ENCODE data around the gene ACD.
"Not testable (repeated sequence)": the region's sequence is repeated elsewhere in the genome, so short reads cannot be mapped to it uniquely, and the experiment has no call there.

Gene ACD

DNA sequence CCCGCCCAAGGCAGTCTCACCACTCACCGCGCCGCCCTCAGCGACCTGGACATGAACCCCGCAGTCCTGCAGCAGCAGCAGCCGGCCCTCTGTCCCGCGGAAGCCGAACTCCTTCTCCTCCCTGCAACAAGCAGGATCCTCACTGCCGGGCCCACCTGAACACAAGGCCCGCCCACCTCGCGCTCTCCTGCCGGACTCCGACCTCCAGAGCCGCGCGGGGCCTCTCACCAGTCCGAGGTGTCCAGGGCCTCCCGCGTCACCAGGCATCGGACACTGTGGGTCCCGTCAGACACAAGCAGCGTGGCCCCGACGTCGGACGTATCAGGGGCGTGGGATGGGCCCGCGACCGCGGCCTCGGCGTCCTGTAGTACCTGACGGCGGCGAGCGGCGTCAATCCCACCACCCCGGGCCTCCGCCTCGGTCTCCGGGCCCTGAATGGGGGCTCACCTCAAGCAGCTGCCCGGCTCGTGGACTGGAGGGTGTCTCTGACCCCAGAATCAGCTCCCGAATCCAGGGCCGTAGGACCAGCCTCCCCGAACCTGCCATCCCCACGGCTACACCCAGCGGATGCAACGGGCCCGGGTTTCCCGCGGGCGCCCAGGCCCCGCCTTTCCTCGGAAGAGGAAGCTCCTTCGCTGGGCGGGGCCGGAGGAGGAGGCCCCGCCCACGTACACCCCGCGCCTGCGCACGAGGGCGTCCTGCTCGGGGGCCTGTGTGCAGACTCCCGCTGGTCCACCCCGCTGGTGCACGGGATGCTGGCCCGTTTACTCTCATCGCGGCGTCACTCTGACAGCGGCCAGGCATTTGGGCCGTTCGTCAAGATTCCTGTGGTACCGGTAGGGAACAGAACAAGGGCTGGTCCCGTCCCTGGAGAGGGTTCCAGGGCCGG is at the start of gene ACD:
ACD (minus strand) TSS at position 586 of the 889 bp plus-strand sequence; CDS start at position 546, 40 bp downstream.
- peak; percentile 96 to 99 for DNase-seq (ENCODE audit: low read depth in 1 of 2, low spot score in 1 of 2)
- no peak for TF ChIP-seq JUND (IDR thresholded peaks at IDR 0.05; ENCODE audit: low read depth)
- in situ Hi-C loops (cut with HindIII; ENCODE audit: low pct_unique_long_range_greater_than_20kb, low sequenced_read_pairs), result no loop called here

DNA sequence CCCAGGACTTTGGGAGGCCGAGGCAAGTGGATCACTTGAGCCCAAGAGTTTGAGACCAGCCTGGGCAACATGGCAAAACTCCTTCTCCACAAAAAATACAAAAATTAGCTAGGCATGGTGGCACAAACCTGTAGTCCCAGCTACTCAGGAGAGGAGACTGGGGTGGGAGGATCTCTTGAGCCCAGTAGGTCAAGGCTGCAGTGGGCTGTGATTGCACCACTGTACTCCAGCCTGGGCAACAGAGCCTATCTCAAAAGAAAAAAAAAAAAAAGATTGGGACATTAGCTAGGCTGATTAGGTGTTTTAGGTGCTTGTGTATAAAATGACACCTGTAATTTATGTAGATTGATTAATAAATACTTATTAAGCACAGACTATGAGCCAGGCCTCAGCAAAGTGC is 49.0 kb upstream of the ACD start:
- DNase-seq (ENCODE audit: low read depth in 1 of 2, low spot score in 1 of 2), result no peak
- in situ Hi-C loops (cut with HindIII; ENCODE audit: low pct_unique_long_range_greater_than_20kb, low sequenced_read_pairs), result no loop called here
- no peak for TF ChIP-seq JUND (IDR thresholded peaks at IDR 0.05; ENCODE audit: low read depth)

- TF ChIP-seq JUND (IDR thresholded peaks at IDR 0.05; ENCODE audit: low read depth), result no peak
- in situ Hi-C loops (cut with HindIII; ENCODE audit: low pct_unique_long_range_greater_than_20kb, low sequenced_read_pairs), result no loop called here
- DNase-seq (ENCODE audit: low read depth in 1 of 2, low spot score in 1 of 2), result peak in 1 of 2 experiments; percentile 24
These were observed 48.3 kb upstream of the ACD start for GRCh38 chr16:67708368-67708771.

DNA sequence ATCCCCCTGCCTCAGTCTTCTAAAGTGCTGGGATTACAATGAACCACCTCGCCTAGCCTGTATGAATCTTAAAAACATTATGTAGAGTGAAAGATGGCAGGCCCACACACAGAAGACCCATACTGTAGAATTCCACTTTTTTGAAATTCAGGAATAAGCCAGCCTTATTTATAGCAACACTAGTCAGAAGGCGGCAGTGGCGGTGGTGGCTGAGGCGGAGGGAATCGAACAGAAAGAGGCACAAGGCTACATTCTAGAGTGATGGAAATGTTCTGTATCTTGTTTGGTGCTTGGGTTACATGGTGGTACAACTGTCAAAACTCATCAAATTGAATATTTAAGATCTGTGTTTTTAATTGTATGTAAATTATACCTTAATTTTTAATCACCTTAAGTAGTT is 47.7 kb upstream of the ACD start:
- no peak for DNase-seq (ENCODE audit: low read depth in 1 of 2, low spot score in 1 of 2)
- in situ Hi-C loops (cut with HindIII; ENCODE audit: low pct_unique_long_range_greater_than_20kb, low sequenced_read_pairs), result no loop called here
- TF ChIP-seq JUND (IDR thresholded peaks at IDR 0.05; ENCODE audit: low read depth), result no peak

DNA sequence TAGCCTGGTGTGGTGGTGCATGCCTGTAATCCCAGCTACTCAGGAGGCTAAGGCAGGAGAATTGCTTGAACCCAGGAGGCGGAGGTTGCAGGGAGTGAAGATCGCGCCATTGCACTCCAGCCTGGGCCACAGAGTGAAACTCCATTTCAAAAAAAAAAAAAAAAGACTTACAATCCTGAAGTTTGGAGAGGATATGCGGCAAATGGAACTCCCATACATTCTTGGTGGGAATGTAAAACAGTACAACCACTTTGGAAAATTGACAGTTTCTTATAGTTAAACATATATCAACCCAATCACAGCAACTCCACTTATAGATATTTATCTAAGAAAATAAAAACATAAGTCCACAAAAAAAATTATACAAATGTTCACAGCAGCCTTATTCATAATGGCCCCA is 47.1 kb upstream of the ACD start:
- no peak for TF ChIP-seq JUND (IDR thresholded peaks at IDR 0.05; ENCODE audit: low read depth)
- no peak for DNase-seq (ENCODE audit: low read depth in 1 of 2, low spot score in 1 of 2)
- in situ Hi-C loops (cut with HindIII; ENCODE audit: low pct_unique_long_range_greater_than_20kb, low sequenced_read_pairs), result no loop called here

- no peak for TF ChIP-seq JUND (IDR thresholded peaks at IDR 0.05; ENCODE audit: low read depth)
- in situ Hi-C loops (cut with HindIII; ENCODE audit: low pct_unique_long_range_greater_than_20kb, low sequenced_read_pairs), result no loop called here
- no peak for DNase-seq (ENCODE audit: low read depth in 1 of 2, low spot score in 1 of 2)
These were observed 44.0 kb upstream of the ACD start for GRCh38 chr16:67704110-67704509.

DNA sequence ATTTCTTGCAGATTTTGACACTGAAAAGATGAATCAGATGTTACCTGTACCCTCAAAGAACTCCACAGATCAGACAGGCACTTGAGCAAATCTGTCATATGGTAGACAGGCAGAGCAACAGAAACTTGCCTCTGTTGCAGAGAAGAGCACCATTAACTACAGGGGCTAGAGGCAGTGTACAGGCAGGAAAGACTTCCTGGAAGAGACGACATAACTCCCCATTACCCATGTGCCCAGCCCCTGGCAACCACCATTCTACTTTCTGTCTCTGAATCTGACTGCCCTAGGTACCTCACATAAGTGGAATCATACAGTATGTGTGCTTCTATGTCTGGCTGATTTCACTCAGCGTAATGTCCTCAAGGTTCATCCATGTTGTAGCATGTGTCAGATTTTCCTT is 43.6 kb upstream of the ACD start:
- TF ChIP-seq JUND (IDR thresholded peaks at IDR 0.05; ENCODE audit: low read depth), result no peak
- no peak for DNase-seq (ENCODE audit: low read depth in 1 of 2, low spot score in 1 of 2)
- in situ Hi-C loops (cut with HindIII; ENCODE audit: low pct_unique_long_range_greater_than_20kb, low sequenced_read_pairs), result no loop called here

GRCh38 chr16:67702130-67702529 is 42.1 kb upstream of the ACD start:
- no peak for DNase-seq (ENCODE audit: low read depth in 1 of 2, low spot score in 1 of 2)
- in situ Hi-C loops (cut with HindIII; ENCODE audit: low pct_unique_long_range_greater_than_20kb, low sequenced_read_pairs), result no loop called here
- no peak for TF ChIP-seq JUND (IDR thresholded peaks at IDR 0.05; ENCODE audit: low read depth)

GRCh38 chr16:67701420-67701819 is 41.4 kb upstream of the ACD start:
- TF ChIP-seq JUND (IDR thresholded peaks at IDR 0.05; ENCODE audit: low read depth), result no peak
- no peak for DNase-seq (ENCODE audit: low read depth in 1 of 2, low spot score in 1 of 2)
- in situ Hi-C loops (cut with HindIII; ENCODE audit: low pct_unique_long_range_greater_than_20kb, low sequenced_read_pairs), result no loop called here

- TF ChIP-seq JUND (IDR thresholded peaks at IDR 0.05; ENCODE audit: low read depth), result no peak
- DNase-seq (ENCODE audit: low read depth in 1 of 2, low spot score in 1 of 2), result no peak
- in situ Hi-C loops (cut with HindIII; ENCODE audit: low pct_unique_long_range_greater_than_20kb, low sequenced_read_pairs), result no loop called here
These were observed 39.2 kb upstream of the ACD start for GRCh38 chr16:67699265-67699664.

DNA sequence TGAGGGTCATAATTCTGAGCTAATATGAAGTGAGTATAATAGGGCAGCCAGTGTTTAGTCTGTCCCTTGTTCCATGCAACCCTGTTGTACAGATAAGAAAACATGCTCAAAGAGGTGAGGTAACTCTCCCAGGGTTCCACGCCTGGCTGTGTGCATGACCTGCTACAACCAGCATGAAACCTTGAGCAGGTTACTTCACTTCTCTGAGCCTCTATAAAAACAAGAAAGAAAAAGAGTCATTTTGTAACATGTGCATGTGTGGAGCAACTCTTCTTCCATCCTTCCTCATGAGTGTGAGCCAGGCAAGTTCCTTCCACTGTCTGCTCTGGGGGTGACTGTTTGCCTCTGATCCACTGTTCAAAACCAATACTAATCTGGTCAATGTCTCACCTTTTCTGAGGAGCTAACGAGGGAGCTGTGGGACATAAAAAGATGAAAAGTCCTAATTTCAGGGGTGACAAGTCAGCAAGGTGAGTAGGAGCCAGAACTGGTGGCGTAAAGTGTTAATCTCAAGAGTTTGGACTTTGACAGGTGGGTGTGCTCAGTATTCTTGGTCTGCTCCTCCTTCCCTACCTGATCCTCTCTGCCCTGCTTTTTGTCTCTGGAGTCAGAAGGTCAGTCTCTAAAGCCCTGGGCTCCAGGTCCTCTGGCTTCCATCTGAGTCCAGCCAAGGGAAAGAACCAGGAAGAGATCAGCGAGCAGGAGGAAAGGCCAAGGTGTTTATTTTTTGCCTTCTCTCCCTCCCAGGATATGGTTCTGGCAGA is 37.5 kb upstream of the ACD start:
- DNase-seq (ENCODE audit: low read depth in 1 of 2, low spot score in 1 of 2), result no peak
- in situ Hi-C loops (cut with HindIII; ENCODE audit: low pct_unique_long_range_greater_than_20kb, low sequenced_read_pairs), result no loop called here
- no peak for TF ChIP-seq JUND (IDR thresholded peaks at IDR 0.05; ENCODE audit: low read depth)

DNA sequence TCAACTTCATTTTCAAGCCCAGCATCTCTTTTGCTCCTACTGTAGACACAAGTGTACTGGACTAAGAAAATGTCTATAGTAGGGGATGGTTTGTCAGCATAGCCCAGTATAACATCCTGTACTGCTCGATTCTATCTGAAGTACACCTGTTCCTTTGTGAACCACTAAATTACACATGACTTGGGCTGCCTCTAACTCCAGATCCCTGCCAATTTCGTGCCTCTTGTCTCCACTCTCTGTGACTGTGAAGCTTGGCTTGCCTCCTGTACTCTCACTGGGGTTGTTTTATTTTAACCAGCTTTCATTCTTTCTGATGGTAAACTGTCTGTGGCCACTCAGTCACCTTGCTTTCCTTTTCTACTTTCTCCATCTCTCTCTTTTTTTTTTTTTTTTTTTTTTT is 34.6 kb upstream of the ACD start:
- no peak for TF ChIP-seq JUND (IDR thresholded peaks at IDR 0.05; ENCODE audit: low read depth)
- DNase-seq (ENCODE audit: low read depth in 1 of 2, low spot score in 1 of 2), result no peak
- in situ Hi-C loops (cut with HindIII; ENCODE audit: low pct_unique_long_range_greater_than_20kb, low sequenced_read_pairs), result no loop called here

GRCh38 chr16:67693517-67694285 is 33.6 kb upstream of the ACD start:
- DNase-seq (ENCODE audit: low read depth in 1 of 2, low spot score in 1 of 2); in situ Hi-C loops (cut with HindIII; ENCODE audit: low pct_unique_long_range_greater_than_20kb, low sequenced_read_pairs): not testable (repeated sequence)
